Measurements from ENCODE around the gene TGM4.
"Not testable (repeated sequence)": the region's sequence is repeated elsewhere in the genome, so short reads cannot be mapped to it uniquely, and the experiment has no call there.

Gene TGM4

GRCh38 chr3:44918087-44918486 is 43.7 kb downstream of the TGM4 start:
- DNase-seq = no peak

GRCh38 chr3:44918581-44918980 is 44.2 kb downstream of the TGM4 start:
- DNase-seq = no peak

- DNase-seq = no peak
Measured at GRCh38 chr3:44920081-44920480, 45.7 kb downstream of the TGM4 start.

GRCh38 chr3:44923632-44924456 is 49.4 kb downstream of the TGM4 start:
- no peak for DNase-seq

GRCh38 chr3:44924457-44925084 is 50.2 kb downstream of the TGM4 start:
- DNase-seq = no peak

GRCh38 chr3:44926172-44926571 is 51.8 kb downstream of the TGM4 start:
- DNase-seq = no peak

GRCh38 chr3:44926921-44927320 is 52.5 kb downstream of the TGM4 start:
- no peak for DNase-seq

- no peak for DNase-seq
Measured at GRCh38 chr3:44927371-44927770, 53.0 kb downstream of the TGM4 start.

- no peak for DNase-seq
Measured at GRCh38 chr3:44929782-44930181, 55.4 kb downstream of the TGM4 start.

- DNase-seq = no peak
Measured at GRCh38 chr3:44930911-44931310, 56.5 kb downstream of the TGM4 start.

GRCh38 chr3:44931791-44932190 is 57.4 kb downstream of the TGM4 start:
- no peak for DNase-seq

- DNase-seq = no peak
Measured at GRCh38 chr3:44932271-44932670, 57.9 kb downstream of the TGM4 start.

GRCh38 chr3:44932986-44933944 is 58.9 kb downstream of the TGM4 start:
- DNase-seq = no peak

GRCh38 chr3:44939581-44940036 is 65.2 kb downstream of the TGM4 start:
- peak; percentile 15 for DNase-seq

GRCh38 chr3:44942202-44942921 is 68.0 kb downstream of the TGM4 start:
- DNase-seq = no peak

- DNase-seq = no peak
Measured at GRCh38 chr3:44948239-44948638, 73.8 kb downstream of the TGM4 start.

- DNase-seq = not testable (repeated sequence)
Measured at GRCh38 chr3:44949770-44950169, 75.4 kb downstream of the TGM4 start.

- DNase-seq = no peak
Measured at GRCh38 chr3:44950275-44950734, 75.9 kb downstream of the TGM4 start.

GRCh38 chr3:44952689-44953088 is 78.3 kb downstream of the TGM4 start:
- no peak for DNase-seq

GRCh38 chr3:44954304-44954703 is 79.9 kb downstream of the TGM4 start:
- DNase-seq = no peak

- peak; percentile 54 for DNase-seq
Measured at GRCh38 chr3:44954962-44955361, 80.6 kb downstream of the TGM4 start.

- DNase-seq = no peak
Measured at GRCh38 chr3:44955917-44956316, 81.5 kb downstream of the TGM4 start.
